ENCODE results near the gene C10orf67.
"Not testable (repeated sequence)": the region's sequence is repeated elsewhere in the genome, so short reads cannot be mapped to it uniquely, and the experiment has no call there.

Gene C10orf67

GRCh38 chr10:23322082-23322481 lies 22.5 kb downstream of the C10orf67 start:
- no peak for DNase-seq

DNA sequence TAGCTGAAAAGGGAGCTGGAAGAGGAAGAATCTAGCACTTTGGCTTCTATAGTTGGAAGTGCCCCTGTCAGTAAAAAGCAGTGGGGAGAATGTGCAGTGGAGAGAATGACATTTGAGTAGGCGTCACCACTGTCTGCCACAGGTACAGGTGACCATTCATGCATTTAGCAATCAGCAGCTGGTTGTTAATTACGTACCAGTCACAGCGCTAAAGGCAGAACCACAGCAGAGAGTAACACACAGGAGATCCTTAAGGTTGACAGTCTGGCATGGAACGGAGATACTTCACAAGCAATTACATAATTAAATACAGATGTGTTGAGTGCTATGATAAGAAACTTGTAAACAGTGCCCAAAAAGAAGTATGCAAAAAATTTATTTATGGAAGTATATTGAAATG lies 24.8 kb downstream of the C10orf67 start:
- DNase-seq = no peak

DNA sequence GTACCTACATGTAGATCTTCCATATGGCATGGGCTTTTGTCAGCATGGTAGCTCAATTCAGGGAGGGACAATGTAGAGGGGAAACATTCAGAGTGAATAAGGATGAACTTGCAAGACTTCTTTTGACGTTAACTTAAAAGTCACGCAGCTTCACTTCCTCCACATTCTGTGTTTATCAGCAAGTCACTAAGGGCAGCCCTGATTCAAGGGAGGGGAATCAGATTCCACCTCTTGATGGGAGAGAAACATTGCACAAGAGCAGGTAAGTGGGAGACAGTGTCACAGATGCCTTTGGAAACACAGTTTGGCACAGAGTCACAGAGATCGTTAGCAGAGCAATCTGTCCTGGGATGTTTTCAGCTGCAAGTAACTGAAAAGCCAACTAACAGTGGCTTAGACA lies 26.2 kb downstream of the C10orf67 start:
- no peak for DNase-seq

- DNase-seq = no peak
Measured at GRCh38 chr10:23317416-23317815, 27.2 kb downstream of the C10orf67 start.

DNA sequence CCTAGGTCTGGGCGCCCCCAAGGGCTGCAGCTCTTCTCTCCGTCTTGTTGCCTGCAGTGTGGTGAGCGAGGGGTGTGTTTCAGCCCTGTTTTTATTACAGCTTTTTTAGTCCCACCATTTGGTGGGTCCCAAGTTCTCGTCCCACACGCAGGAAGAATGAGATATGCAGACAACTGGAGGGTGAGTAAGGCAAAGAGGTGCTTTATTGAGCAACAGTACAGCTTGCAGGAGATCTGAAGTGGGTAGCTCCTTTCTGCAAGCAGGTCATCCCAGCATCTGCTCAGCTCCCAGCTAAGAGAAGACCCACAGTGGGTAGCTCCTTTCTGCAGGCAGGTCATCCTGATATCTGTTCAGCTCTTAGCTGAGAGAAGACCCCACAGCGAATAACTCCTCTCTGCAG lies 28.2 kb downstream of the C10orf67 start:
- DNase-seq = no peak

DNA sequence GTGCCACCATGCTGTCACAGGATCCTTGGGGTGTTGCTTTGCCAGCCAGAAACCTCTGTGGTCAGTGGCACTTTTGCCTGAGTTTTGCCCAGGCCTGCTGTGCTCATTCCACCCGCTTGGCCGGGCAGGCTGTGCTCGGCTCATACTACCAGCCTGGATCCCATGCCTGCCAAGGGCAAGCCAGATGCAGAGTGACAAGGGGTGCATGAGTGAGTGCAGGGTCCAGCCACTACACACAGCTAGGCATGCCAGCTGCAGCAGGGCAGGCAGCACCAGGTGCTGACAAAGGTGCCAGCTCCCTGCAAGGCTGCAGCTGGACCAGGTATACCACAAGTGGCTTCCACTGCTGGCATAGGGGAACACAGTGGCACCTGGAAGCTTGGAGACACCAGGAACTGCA lies 28.6 kb downstream of the C10orf67 start:
- DNase-seq = no peak

DNA sequence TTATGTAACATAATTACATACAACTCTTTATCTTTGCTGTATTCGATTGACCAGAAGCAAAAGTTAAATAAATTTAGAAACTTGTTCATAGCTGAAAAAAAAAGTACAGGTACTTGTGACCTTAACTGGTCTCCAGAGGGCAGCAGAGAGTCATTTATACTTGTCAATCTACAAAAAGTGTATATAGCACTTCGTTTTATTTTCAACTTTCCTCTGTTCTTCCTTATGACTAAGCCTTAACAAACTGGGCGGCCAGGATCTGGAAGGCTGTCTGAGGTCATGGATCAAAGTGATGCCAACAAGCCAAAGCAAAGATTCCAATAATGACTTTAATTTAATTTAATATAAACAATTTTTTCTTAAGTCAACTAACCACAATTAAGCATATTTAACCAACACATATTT lies 29.8 kb downstream of the C10orf67 start:
- DNase-seq = peak; percentile 66 to 83

DNA sequence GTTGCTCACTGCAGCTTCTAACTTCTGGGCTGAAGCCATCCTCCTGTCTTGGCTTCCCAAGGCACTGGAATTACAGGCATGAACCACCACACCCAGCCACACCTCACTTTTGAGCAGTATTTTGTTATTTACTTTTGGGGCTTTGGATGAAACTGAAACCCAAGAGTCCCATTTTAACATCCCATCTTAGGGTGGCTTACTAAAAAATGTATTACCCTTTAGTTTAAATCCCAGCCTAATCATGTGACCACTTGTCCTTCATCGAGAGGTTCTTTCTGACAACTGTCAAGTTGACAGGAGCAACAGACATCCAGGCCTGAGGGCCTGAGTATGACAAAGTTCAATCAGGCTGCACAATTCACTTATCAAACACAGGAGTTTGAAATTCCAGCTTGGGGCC lies 33.6 kb downstream of the C10orf67 start:
- DNase-seq = no peak

GRCh38 chr10:23310404-23310803 lies 34.2 kb downstream of the C10orf67 start:
- DNase-seq = no peak

GRCh38 chr10:23299961-23300360 lies 44.6 kb downstream of the C10orf67 start:
- not testable (repeated sequence) for DNase-seq

DNA sequence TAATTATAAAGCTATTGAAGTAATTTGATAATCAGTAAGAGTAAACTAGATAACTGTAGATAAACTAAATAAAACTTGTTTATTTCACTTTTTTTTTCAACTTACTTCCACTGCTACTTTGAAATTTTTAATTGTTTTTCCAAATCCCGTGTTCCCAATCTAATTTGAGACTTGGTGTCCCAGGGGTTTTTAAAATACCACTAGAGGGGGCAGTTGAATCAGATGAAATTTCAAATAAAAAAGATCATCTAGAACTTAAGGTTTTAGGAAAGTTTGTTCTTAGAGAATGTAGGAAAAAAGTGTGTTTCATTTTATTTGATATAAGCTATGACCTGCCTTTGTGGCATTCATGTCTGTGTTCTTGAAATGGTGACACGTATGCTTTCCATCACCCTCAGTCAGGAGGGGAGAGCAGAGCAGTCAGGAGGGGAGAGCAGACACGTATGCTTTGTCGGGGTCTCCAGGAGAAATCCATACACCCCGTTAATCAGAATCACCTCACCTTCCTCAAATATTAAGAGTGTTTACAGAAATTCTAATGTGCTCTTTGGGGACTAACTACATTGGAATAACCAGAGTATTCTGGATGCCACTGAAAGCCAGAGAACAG lies 49.9 kb downstream of the C10orf67 start:
- peak in 1 of 2 donors; percentile 25 for DNase-seq

DNA sequence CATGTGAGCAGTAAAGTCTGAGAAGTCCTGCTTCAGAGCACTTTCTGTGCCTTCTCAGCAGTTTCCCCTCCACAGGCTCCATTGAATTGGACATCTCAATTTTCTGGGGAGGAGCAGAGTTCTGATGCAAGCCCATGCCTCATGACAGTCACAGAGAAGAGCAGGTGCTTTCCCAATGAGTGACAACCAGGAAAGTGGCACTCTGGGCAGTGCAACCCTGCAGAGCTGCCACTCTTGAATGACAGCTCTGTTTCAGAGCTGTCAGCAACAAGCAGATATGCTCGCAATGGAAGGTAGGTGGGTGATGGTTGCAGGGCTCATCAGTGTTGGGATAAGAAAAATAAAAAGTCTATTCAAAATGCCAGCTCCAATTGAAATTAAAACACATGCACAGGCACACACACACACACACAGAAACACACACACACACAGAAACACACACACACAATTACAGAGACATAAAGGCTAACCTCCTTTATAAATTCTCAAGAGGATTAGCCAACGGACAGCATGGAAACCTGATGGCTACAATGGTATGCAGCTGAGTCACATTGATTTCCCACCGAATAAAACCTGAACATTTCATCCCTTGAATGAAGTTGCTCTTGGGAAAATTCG lies 50.5 kb downstream of the C10orf67 start:
- peak in 1 of 2 donors; percentile 1 for DNase-seq

GRCh38 chr10:23293145-23293724 lies 51.4 kb downstream of the C10orf67 start:
- DNase-seq = peak; percentile 29 to 34

DNA sequence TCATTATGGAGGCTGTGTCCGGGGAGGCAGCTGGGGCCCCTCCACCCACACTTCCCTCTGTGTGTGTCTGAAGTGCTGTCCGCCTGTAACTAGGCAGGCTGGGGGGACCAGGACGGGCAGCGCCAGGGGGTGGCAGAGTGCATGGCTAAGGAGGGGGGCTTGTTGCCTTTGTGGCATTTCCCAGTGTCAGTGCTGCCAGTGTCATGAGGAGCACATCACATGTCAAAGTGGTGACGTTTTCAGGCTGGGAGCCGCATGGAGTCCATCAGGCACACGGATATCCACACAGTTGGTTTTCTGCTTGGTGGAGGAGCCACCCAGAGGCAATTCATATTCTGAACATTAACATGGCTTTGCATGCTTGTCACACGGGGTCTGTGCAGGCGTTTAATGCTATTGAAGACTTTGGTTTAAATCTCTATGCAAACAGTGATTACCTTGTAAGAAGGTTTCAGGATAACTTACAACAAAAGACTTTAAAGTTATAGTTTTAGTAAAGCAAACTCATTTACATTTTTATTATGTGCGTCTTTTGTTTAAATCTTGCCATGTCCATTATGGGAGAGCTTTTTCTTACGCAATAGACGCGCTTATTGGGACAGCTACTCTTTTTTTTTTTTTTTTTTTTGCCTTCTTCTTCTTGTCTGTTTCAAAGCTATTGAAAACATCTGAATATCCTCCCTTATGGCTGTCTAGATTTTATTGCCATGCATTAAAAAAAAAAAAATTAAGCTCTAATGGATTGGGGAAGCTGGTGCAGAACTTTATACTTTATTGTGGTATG lies 52.9 kb downstream of the C10orf67 start:
- DNase-seq = no peak

- DNase-seq = no peak
Measured at GRCh38 chr10:23284674-23285335, 59.8 kb downstream of the C10orf67 start.

GRCh38 chr10:23284155-23284554 lies 60.4 kb downstream of the C10orf67 start:
- no peak for DNase-seq

DNA sequence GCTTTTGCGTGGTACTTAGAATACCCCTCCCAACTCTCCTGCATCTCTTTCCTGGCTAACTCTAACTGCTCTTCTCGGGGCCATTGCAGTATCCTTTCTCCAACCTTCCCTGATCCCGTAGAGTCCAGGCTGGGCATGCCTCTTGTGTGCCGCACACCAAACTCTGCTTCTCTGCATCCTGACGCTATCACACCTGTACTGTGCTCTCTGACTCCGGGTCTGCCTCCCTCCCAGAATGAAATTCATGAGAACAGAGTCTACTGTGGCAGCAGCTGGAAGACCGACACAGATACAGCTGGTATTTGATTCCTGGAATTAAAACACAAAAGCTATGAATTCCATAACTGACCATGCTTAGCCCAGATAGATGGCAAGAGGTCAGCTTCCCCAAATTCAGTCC lies 60.9 kb downstream of the C10orf67 start:
- no peak for DNase-seq

DNA sequence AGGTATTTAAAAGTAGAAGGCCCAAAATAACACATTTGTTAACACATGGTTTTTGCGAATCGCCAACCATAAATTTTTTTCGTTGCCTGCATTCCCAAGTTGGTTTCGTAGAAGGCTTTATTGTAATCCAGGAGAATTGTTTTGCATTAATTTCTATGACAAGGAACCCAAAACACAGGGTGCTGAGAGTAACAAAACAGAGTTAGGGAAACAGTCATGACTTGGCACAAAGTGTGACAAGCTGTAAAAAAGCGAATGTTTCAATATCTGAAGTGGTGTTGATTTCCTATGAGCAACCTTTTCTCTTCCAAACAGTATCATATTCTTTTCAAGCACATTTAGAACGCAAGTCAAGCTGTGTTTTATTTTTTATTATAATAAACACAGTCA lies 63.6 kb downstream of the C10orf67 start:
- no peak for DNase-seq

GRCh38 chr10:23280419-23281043 lies 64.1 kb downstream of the C10orf67 start:
- no peak for DNase-seq

DNA sequence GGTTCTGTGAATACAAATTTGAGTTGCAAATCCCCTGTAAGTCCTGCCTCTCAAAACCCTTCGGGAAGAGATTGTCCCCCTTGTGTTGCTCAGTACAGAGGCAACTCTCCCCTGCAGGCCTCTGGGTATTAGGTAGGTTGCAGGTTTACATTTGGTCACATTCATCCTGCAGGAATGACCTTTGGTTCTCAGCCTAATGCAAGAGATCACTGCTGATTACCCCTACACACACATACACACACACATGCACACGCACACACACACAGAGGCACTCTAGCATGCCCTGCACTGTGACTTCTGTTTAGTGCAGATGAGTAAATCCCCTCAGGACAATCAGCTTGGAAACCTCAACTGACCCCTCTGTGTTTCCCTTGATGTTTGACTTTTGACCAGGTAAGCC lies 69.2 kb downstream of the C10orf67 start:
- no peak for DNase-seq

- not testable (repeated sequence) for DNase-seq
Measured at GRCh38 chr10:23274179-23274578, 70.4 kb downstream of the C10orf67 start.

GRCh38 chr10:23270531-23270930 lies 74.1 kb downstream of the C10orf67 start:
- no peak for DNase-seq

All from inflammatory macrophage (primary cell).